Measurements from ENCODE around the gene HSP90AB1. TPM values are rescaled to one million over a fixed set of nuclear protein-coding genes. Genes with fewer than 3 reads are reported as not detected.

The HSP90AB1 gene
- total RNA-seq, 1 donor from 2014 or later, result 1,294 TPM

DNA sequence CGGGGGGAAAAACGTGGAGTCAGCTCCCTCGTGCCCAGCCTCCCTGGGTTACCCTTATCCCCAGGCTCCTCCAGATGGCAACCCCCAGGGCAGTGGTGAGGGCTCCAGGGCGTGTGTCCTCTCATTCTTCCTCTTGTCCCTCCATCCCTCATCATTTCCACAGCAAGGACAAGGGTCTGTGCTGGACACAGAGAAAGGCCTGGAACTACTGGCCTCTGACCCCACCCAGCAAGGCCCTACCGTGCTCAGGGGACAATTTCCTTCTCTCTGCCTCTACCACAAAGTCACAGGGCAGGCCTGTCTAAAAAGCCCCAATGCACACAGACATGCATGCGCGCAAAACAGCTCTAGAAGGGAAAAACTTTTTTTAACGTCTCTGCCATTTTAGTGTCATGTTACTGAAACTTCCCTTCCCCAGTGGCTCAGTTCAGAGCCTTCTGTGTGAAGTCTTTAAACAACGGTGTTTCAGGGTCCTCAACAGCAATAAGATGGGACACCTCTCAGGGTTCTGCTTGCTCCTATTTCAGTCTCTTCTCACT lies 11.5 kb downstream of the HSP90AB1 start:
- TF ChIP-seq, protein P1, sequence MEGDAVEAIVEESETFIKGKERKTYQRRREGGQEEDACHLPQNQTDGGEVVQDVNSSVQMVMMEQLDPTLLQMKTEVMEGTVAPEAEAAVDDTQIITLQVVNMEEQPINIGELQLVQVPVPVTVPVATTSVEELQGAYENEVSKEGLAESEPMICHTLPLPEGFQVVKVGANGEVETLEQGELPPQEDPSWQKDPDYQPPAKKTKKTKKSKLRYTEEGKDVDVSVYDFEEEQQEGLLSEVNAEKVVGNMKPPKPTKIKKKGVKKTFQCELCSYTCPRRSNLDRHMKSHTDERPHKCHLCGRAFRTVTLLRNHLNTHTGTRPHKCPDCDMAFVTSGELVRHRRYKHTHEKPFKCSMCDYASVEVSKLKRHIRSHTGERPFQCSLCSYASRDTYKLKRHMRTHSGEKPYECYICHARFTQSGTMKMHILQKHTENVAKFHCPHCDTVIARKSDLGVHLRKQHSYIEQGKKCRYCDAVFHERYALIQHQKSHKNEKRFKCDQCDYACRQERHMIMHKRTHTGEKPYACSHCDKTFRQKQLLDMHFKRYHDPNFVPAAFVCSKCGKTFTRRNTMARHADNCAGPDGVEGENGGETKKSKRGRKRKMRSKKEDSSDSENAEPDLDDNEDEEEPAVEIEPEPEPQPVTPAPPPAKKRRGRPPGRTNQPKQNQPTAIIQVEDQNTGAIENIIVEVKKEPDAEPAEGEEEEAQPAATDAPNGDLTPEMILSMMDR (IDR thresholded peaks at IDR 0.05; ENCODE audit: insufficient read depth, low read length, poor library complexity, severe bottlenecking), result no peak
- DNase-seq (ENCODE audit: low read depth), result no peak
- Histone ChIP-seq H3K4me3 (ENCODE audit: low read depth, low read length) (no peak overlapping the region), H3K36me3 (ENCODE audit: control insufficient read depth, insufficient read depth, low read length) (peaks cover 6% of the 10 kb centered on the region), H3K27me3 (ENCODE audit: control insufficient read depth, insufficient read depth, low read length) (no peaks in the 10 kb centered on the region)

DNA sequence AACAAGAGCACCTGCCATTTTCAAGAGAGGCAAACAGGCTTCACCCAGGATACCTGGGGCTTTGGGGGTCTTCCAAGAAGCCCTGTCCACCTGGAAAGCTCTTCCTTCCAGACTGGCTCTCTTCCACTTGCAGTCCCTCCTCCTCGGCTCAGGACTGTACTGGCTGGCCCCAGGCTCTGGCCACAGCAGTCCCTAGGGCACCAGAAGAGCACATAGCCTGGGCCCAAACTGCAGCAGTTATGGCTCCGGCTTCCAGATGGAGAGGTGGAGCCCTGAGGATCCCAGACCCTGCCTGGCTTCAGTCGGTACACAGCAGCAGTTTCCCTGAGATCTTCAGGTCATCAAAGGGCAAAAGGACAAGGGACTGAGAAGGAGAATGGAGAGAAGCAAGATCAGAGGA lies 12.0 kb downstream of the HSP90AB1 start:
- Histone ChIP-seq H3K4me3 (ENCODE audit: low read depth, low read length) (no peak overlapping the region), H3K27me3 (ENCODE audit: control insufficient read depth, insufficient read depth, low read length) (no peaks in the 10 kb centered on the region), H3K36me3 (ENCODE audit: control insufficient read depth, insufficient read depth, low read length) (peaks cover 6% of the 10 kb centered on the region)
- TF ChIP-seq, protein P1 (IDR thresholded peaks at IDR 0.05; ENCODE audit: insufficient read depth, low read length, poor library complexity, severe bottlenecking), result no peak
- DNase-seq (ENCODE audit: low read depth), result no peak

DNA sequence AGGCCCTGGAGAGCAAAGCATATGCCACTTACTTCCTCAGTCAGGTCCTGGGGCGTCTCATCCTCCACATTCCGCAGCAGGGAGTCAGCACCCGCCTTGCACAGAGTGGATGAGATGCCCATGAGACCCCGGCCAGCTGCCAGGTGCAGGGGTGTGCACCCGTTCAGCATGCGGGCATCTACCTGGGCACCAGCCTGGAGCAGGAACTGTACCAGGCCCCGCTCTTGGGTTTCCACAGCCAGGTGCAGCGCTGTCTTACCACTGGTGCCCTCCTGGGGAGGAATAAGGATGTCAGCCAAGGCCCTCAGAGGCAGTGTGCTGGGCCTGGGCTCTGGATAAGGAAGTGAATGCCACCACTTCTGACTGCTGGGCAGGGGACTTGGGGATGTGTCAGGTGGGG lies 13.1 kb downstream of the HSP90AB1 start:
- no peak for DNase-seq (ENCODE audit: low read depth)
- Histone ChIP-seq H3K4me3 (ENCODE audit: low read depth, low read length) (no peak overlapping the region), H3K36me3 (ENCODE audit: control insufficient read depth, insufficient read depth, low read length) (peaks cover 1% of the 10 kb centered on the region), H3K27me3 (ENCODE audit: control insufficient read depth, insufficient read depth, low read length) (no peaks in the 10 kb centered on the region)
- TF ChIP-seq, protein P1 (IDR thresholded peaks at IDR 0.05; ENCODE audit: insufficient read depth, low read length, poor library complexity, severe bottlenecking), result no peak

- Histone ChIP-seq H3K4me3 (ENCODE audit: low read depth, low read length) (no peak overlapping the region), H3K27me3 (ENCODE audit: control insufficient read depth, insufficient read depth, low read length) (no peaks in the 10 kb centered on the region), H3K36me3 (ENCODE audit: control insufficient read depth, insufficient read depth, low read length) (no peaks in the 10 kb centered on the region)
- TF ChIP-seq, protein P1 (IDR thresholded peaks at IDR 0.05; ENCODE audit: insufficient read depth, low read length, poor library complexity, severe bottlenecking), result no peak
- DNase-seq (ENCODE audit: low read depth), result no peak
Observed at GRCh38 chr6:44260451-44261297, 13.8 kb downstream of the HSP90AB1 start.

DNA sequence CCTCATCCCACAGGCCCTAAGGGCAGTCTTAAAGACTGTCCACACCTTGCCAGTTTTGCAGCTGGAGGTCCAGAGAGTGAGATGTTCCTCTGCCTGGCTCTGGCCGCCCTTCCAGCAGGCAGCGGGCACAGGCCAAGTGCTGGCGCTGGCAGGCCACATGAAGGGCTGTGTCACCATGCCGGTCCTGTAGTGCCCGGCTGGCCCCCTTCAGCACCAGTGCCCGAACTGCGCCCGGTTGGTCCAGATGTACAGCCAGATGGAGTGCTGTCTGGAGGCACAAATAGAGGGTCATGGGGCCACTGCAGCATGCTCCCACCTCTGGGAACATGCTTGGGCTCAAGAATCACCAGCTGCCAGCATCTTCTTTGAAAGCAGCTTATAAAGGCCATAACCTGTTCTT lies 14.7 kb downstream of the HSP90AB1 start:
- TF ChIP-seq, protein P1 (IDR thresholded peaks at IDR 0.05; ENCODE audit: insufficient read depth, low read length, poor library complexity, severe bottlenecking), result no peak
- DNase-seq (ENCODE audit: low read depth), result no peak
- H3K27me3 ChIP-seq (ENCODE audit: control insufficient read depth, insufficient read depth, low read length), result no peaks in the 10 kb centered on the region
- H3K4me3 ChIP-seq (ENCODE audit: low read depth, low read length), result no peak overlapping the region
- no peaks in the 10 kb centered on the region for H3K36me3 ChIP-seq (ENCODE audit: control insufficient read depth, insufficient read depth, low read length)

Measured in kidney epithelial cell (primary cell).